Stimulated activated CD4-positive, alpha-beta T cell treated with anti-CD3 and anti-CD28 coated beads, Interleukin-1b, Interleukin-23, amount 100 ng/mL, for 4 hours (primary cell): Measurements from ENCODE around the gene MAGI3.
"Not testable (repeated sequence)": the region's sequence is repeated elsewhere in the genome, so short reads cannot be mapped to it uniquely, and the experiment has no call there.

ENCODE experiments used
- DNase-seq, 2 donors: peaks; one replicate each; pipeline ENCODE4 v3.0.0-alpha.2; 2020; ENCODE audit warnings: low read depth in 2 of 2

The MAGI3 gene

GRCh38 chr1:113515498-113515897 is 125.2 kb downstream of the MAGI3 start:
- no peak for DNase-seq

GRCh38 chr1:113517346-113517745 is 127.0 kb downstream of the MAGI3 start:
- no peak for DNase-seq

GRCh38 chr1:113517983-113518382 is 127.7 kb downstream of the MAGI3 start:
- DNase-seq: no peak

GRCh38 chr1:113519556-113519955 is 129.2 kb downstream of the MAGI3 start:
- no peak for DNase-seq

- no peak for DNase-seq
Measured at GRCh38 chr1:113530021-113530420, 139.7 kb downstream of the MAGI3 start.

- no peak for DNase-seq
Measured at GRCh38 chr1:113531321-113531720, 141.0 kb downstream of the MAGI3 start.

- no peak for DNase-seq
Measured at GRCh38 chr1:113533061-113533460, 142.7 kb downstream of the MAGI3 start.

GRCh38 chr1:113534130-113534817 is 144.0 kb downstream of the MAGI3 start:
- no peak for DNase-seq

GRCh38 chr1:113534875-113535274 is 144.6 kb downstream of the MAGI3 start:
- DNase-seq: no peak

GRCh38 chr1:113536182-113536780 is 146.0 kb downstream of the MAGI3 start:
- no peak for DNase-seq

GRCh38 chr1:113538225-113538624 is 147.9 kb downstream of the MAGI3 start:
- DNase-seq: no peak

GRCh38 chr1:113540335-113540734 is 150.0 kb downstream of the MAGI3 start:
- DNase-seq: no peak

- DNase-seq: no peak
Measured at GRCh38 chr1:113541106-113541505, 150.8 kb downstream of the MAGI3 start.

GRCh38 chr1:113542221-113542701 is 151.9 kb downstream of the MAGI3 start:
- no peak for DNase-seq

- DNase-seq: no peak
Measured at GRCh38 chr1:113543110-113543509, 152.8 kb downstream of the MAGI3 start.

- DNase-seq: no peak
Measured at GRCh38 chr1:113545210-113545609, 154.9 kb downstream of the MAGI3 start.

GRCh38 chr1:113545626-113546025 is 155.3 kb downstream of the MAGI3 start:
- DNase-seq: no peak

GRCh38 chr1:113551728-113552127 is 161.4 kb downstream of the MAGI3 start:
- DNase-seq: no peak

GRCh38 chr1:113552244-113552643 is 161.9 kb downstream of the MAGI3 start:
- DNase-seq: no peak

- no peak for DNase-seq
Measured at GRCh38 chr1:113557187-113557586, 166.9 kb downstream of the MAGI3 start.

- DNase-seq: no peak
Measured at GRCh38 chr1:113565621-113566020, 175.3 kb downstream of the MAGI3 start.

GRCh38 chr1:113567427-113567826 is 177.1 kb downstream of the MAGI3 start:
- no peak for DNase-seq

- DNase-seq: not testable (repeated sequence)
Measured at GRCh38 chr1:113575744-113576260, 185.5 kb downstream of the MAGI3 start.
